Spleen (tissue), 11 donors: ENCODE measurements around the gene LIAS. TPM values are rescaled to one million over a fixed set of nuclear protein-coding genes. Genes with fewer than 3 reads are reported as not detected.

ENCODE experiments used
- DNase-seq: peaks from one replicate; pipeline ENCODE4 v3.0.0-alpha.2; 2020
- H3K27ac ChIP-seq, 8 donors: fragments of 200-600 bp; sonication (generic) in 7 of 8; 1 replicate in 4 of 8; 2 replicates in 4 of 8; pipeline versions ENCODE4 v1.5.0 to v1.8.0; 2016 to 2021; ENCODE audit warnings: inconsistent platforms in 4 of 8, mild to moderate bottlenecking in 4 of 8, moderate library complexity in 1 of 8
- H3K27me3 ChIP-seq, 7 donors: fragments of 200-600 bp; sonication (generic) in 6 of 7; replicated peaks in 1 of 7; 1 replicate in 4 of 7; 2 replicates in 3 of 7; pipeline versions ENCODE4 v1.5.0 to v1.8.0; 2016 to 2021; ENCODE audit warnings: inconsistent platforms in 3 of 7, mild to moderate bottlenecking in 1 of 7
- H3K36me3 ChIP-seq, 6 donors: fragments of 200-600 bp; sonication (generic) in 5 of 6; 1 replicate in 4 of 6; 2 replicates in 2 of 6; pipeline versions ENCODE4 v1.5.0 to v1.8.0; 2016 to 2021; ENCODE audit warnings: inconsistent platforms in 2 of 6
- H3K4me1 ChIP-seq, 6 donors: fragments of 200-600 bp; sonication (generic) in 5 of 6; 1 replicate in 3 of 6; 2 replicates in 3 of 6; pipeline versions ENCODE4 v1.5.0 to v1.8.0; 2016 to 2021; ENCODE audit warnings: inconsistent platforms in 3 of 6
- H3K4me3 ChIP-seq, 8 donors: fragments of 200-600 bp; sonication (generic) in 7 of 8; 1 replicate in 4 of 8; 2 replicates in 4 of 8; pipeline versions ENCODE4 v1.5.0 to v1.8.0; 2016 to 2021; ENCODE audit warnings: inconsistent platforms in 4 of 8, mild to moderate bottlenecking in 4 of 8, moderate library complexity in 2 of 8
- H3K9me3 ChIP-seq, 8 donors: fragments of 200-600 bp; sonication (generic) in 7 of 8; 1 replicate in 4 of 8; 2 replicates in 4 of 8; pipeline versions ENCODE4 v1.5.0 to v1.8.0; 2016 to 2021; ENCODE audit warnings: inconsistent platforms in 4 of 8
- CTCF ChIP-seq, 11 experiments: fragments of 200-600 bp in 7 of 11; fragments of 450-650 bp in 4 of 11; sonication (generic) in 4 of 11; IDR thresholded peaks in 8 of 11; conservative IDR thresholded peaks in 3 of 11; 1 replicate in 7 of 11; 2 replicates in 4 of 11; pipeline versions ENCODE4 v1.4.0 to v1.8.0; 2016 to 2021; ENCODE audit warnings: antibody characterized with exemption in 11 of 11, inconsistent platforms in 4 of 11, mild to moderate bottlenecking in 1 of 11
- POLR2A ChIP-seq, 3 donors: fragments of 450-650 bp; IDR thresholded peaks; one replicate each; pipeline ENCODE4 v1.5.1; 2017; ENCODE audit warnings: antibody characterized with exemption in 3 of 3, mild to moderate bottlenecking in 1 of 3
- POLR2AphosphoS5 ChIP-seq, 3 donors: sonication (generic); formaldehyde crosslinking; IDR thresholded peaks; one replicate each; pipeline ENCODE4 v1.5.1; 2017; ENCODE audit warnings: antibody characterized with exemption in 3 of 3
- WGBS, 5 donors: extraction: QIAGEN DNeasy Blood & Tissue Kit in 3 of 5; methylation state at CpG; one replicate each; pipeline versions ENCODE4 v1.1.5 to v1.1.7; 2013 to 2018; 5-methylcytosine and 5-hydroxymethylcytosine counted together
- intact Hi-C: fragments of 100-400 bp; cut with DNase I; formaldehyde crosslinking; loops from one replicate; pipeline ENCODE4 v1.15.0; 2023; ENCODE audit warnings: low total_unique reads
- polyA plus RNA-seq, 3 donors: library from polyadenylated mRNA; stranded (reverse); fragments of 200-250 nt; gene quantifications; one replicate each; pipeline ENCODE4 v1.2.1, GENCODE V29; 2013
- total RNA-seq, 7 donors: library from RNA; depleted of rRNA in 3 of 7; stranded (reverse); fragments of >200 nt in 3 of 7; fragmentation: NEBNext Ultra II Directional in 4 of 7; extraction: Animal tissue kit (Norgen Biotek cat#: 25700) in 4 of 7; gene quantifications; one replicate each; pipeline versions ENCODE4 v1.1.0 to v1.2.1, GENCODE V29; 2016 to 2021
- donor health status: healthy with polysubstance abuse.
- donor health status: DM: no; HTN: no; CAD: no; lungs with moderate emphysema.
- donor health status: DM: no; HTN: no; CAD: no.
- donor health status: Bipolar disorder and iron deficiency.
- donor health status: healthy.
- donor health status: DM: no; HTN: no; CAD: no.
- donor health status: DM: yes; HTN: yes; CAD: no.

The LIAS gene
- total and polyA plus RNA-seq, 10 donors = 8.0 to 21.7 (median 16.1) TPM

GRCh38 chr4:39464886-39465501 is 6.1 kb downstream of the LIAS start:
- WGBS, 5 donors = 50 to 65% (median 58%) methylated on average over 2 of the region's 2 CpGs
- Histone ChIP-seq H3K9me3 (no peaks in the 10 kb centered on the region), H3K27ac (no peak overlapping the region), H3K27me3 (no peaks in the 10 kb centered on the region), H3K36me3 (peaks cover 0 to 73% (median 33%) of the 10 kb centered on the region in 6 donors), H3K4me1 (peaks cover 2 to 19% (median 12%) of the 10 kb centered on the region in 6 donors), H3K4me3 (no peak overlapping the region)
- intact Hi-C loops = loop anchor here (5.0 kb wide), 1 partner anchor 512 kb away; the partner anchor contains the start of gene PDS5A
- DNase-seq = no peak
- TF ChIP-seq POLR2AphosphoS5 (IDR thresholded peaks at IDR 0.05) (no peak), POLR2A (IDR thresholded peaks at IDR 0.05) (no peak), CTCF (IDR thresholded peaks at IDR 0.05 in 8 of 11, conservative IDR thresholded peaks at IDR 0.05 in 3 of 11) (no peak)

GRCh38 chr4:39466747-39467146 is 7.9 kb downstream of the LIAS start:
- no peak overlapping the region for H3K4me3 ChIP-seq
- H3K27ac ChIP-seq = no peak overlapping the region
- WGBS, 5 donors = 67 to 87% (median 73%) methylated on average over 4 of the region's 4 CpGs
- no peaks in the 10 kb centered on the region for H3K27me3 ChIP-seq
- no peaks in the 10 kb centered on the region for H3K9me3 ChIP-seq
- intact Hi-C loops = loop anchor here (5.0 kb wide), 1 partner anchor 511 kb away; the partner anchor contains the start of gene PDS5A
- DNase-seq = no peak
- TF ChIP-seq POLR2A (IDR thresholded peaks at IDR 0.05) (no peak), CTCF (IDR thresholded peaks at IDR 0.05 in 8 of 11, conservative IDR thresholded peaks at IDR 0.05 in 3 of 11) (no peak), POLR2AphosphoS5 (IDR thresholded peaks at IDR 0.05) (no peak)
- H3K4me1 ChIP-seq = peaks cover 0 to 13% (median 8%) of the 10 kb centered on the region in 6 donors
- peaks cover 0 to 77% (median 34%) of the 10 kb centered on the region in 6 donors for H3K36me3 ChIP-seq

DNA sequence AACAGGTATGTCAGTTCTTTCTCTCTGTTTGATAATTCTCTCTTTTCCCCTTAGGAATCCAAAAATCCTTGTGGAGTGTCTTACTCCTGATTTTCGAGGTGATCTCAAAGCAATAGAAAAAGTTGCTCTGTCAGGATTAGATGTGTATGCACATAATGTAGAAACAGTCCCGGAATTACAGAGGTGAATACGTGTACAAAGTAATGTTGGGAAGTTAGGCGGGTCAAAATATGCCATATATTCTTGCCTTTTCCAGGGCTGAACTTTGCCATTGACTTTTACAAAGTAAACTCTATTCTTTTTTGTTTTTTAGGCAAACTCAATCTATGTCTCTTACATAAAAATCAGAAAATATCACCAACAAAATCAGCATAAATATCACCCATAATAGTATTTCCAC is 8.6 kb downstream of the LIAS start:
- intact Hi-C loops = loop anchor here (5.0 kb wide), 1 partner anchor 510 kb away; the partner anchor contains the start of gene PDS5A
- peaks cover 0 to 13% (median 8%) of the 10 kb centered on the region in 6 donors for H3K4me1 ChIP-seq
- H3K27me3 ChIP-seq = no peaks in the 10 kb centered on the region
- WGBS, 5 donors = 91 to 98% (median 95%) methylated on average over 4 of the region's 4 CpGs
- peaks cover 0 to 77% (median 38%) of the 10 kb centered on the region in 6 donors for H3K36me3 ChIP-seq
- H3K4me3 ChIP-seq = no peak overlapping the region
- no peak overlapping the region for H3K27ac ChIP-seq
- DNase-seq = no peak
- no peak for TF ChIP-seq POLR2A (IDR thresholded peaks at IDR 0.05)
- no peak for TF ChIP-seq POLR2AphosphoS5 (IDR thresholded peaks at IDR 0.05)
- TF ChIP-seq CTCF (IDR thresholded peaks at IDR 0.05 in 8 of 11, conservative IDR thresholded peaks at IDR 0.05 in 3 of 11) = no peak
- H3K9me3 ChIP-seq = no peaks in the 10 kb centered on the region

DNA sequence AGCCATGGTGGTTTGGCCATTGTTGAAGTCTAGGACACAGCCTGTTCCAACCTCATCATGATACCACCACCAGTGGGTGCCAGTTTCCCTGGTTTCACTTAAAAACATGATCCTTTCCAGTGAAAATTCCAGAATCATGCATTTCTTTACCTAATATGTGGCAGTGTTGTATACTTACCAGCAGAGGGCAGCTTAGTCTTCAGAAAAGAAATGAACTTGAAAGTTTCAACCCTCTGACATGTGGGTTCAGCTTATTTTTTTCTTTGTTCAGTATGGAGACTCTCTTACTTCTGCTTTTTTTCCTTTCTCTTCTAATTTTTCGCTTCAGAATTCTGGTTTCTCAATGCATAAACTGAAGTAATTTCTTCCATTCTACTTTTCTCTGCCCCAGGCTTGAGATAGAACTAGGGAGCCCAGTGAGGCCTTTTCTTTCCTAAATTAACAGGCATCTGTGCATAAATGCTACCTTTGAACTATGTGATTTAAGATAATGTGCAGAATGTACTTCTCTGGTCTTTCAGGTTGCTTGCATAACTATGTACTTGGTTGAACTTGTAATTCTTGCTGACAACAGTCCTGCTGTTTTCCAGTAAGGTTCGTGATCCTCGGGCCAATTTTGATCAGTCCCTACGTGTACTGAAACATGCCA is 10.7 kb downstream of the LIAS start:
- no peaks in the 10 kb centered on the region for H3K27me3 ChIP-seq
- H3K27ac ChIP-seq = peak overlapping the region in 7 of 8 donors; percentile 3 to 64 (median 51)
- peaks cover 0 to 13% (median 8%) of the 10 kb centered on the region in 6 donors for H3K4me1 ChIP-seq
- intact Hi-C loops = loop anchor here (5.0 kb wide), 1 partner anchor 508 kb away; the partner anchor contains the start of gene PDS5A
- WGBS, 5 donors = 54 to 68% (median 63%) methylated on average over 4 of the region's 4 CpGs
- peaks cover 0 to 75% (median 29%) of the 10 kb centered on the region in 6 donors for H3K36me3 ChIP-seq
- peak; percentile 61 to 87 (median 82) for TF ChIP-seq CTCF (IDR thresholded peaks at IDR 0.05 in 8 of 11, conservative IDR thresholded peaks at IDR 0.05 in 3 of 11)
- no peak for TF ChIP-seq POLR2AphosphoS5 (IDR thresholded peaks at IDR 0.05)
- DNase-seq = no peak
- no peak overlapping the region for H3K4me3 ChIP-seq
- H3K9me3 ChIP-seq = no peaks in the 10 kb centered on the region
